GM12874 (cell line): ENCODE measurements around the gene MUCL1.

Experiments
- CTCF ChIP-seq: IDR thresholded peaks from 2 replicates; pipeline ENCODE4 v1.5.1; 2011; ENCODE audit warnings: low read depth, mild to moderate bottlenecking, control low read depth, low read length, moderate library complexity; ENCODE audit not compliant: insufficient read depth

The MUCL1 gene

GRCh38 chr12:54853933-54854538 lies at the start of gene MUCL1:
MUCL1 (plus strand) TSS chr12:54854516; CDS start chr12:54854583, 67 bp downstream.
- TF ChIP-seq CTCF, result peak; percentile 79

GRCh38 chr12:54821676-54822075 lies 32.6 kb upstream of the MUCL1 start:
- TF ChIP-seq CTCF, result no peak

- no peak for TF ChIP-seq CTCF
These were observed 29.9 kb upstream of the MUCL1 start for GRCh38 chr12:54824402-54824801.

- TF ChIP-seq CTCF, result no peak
These were observed 24.8 kb upstream of the MUCL1 start for GRCh38 chr12:54829511-54829910.

GRCh38 chr12:54830199-54830598 lies 24.1 kb upstream of the MUCL1 start:
- no peak for TF ChIP-seq CTCF

GRCh38 chr12:54831631-54832030 lies 22.7 kb upstream of the MUCL1 start:
- TF ChIP-seq CTCF, result no peak

- TF ChIP-seq CTCF, result no peak
These were observed 14.0 kb upstream of the MUCL1 start for GRCh38 chr12:54840244-54840865.
